Common myeloid progenitor, CD34-positive (primary cell): ENCODE data around the gene ANKRD10. TPM values are rescaled to one million over a fixed set of nuclear protein-coding genes. Genes with fewer than 3 reads are reported as not detected.

Source experiments
- CTCF ChIA-PET: fragments of 350-600 bp; sonication (Branson Sonifier 250); formaldehyde crosslinking; loops from one replicate; lab custom pipeline; 2021; ENCODE audit warnings: antibody characterized with exemption; lab: Charles Lee
- POLR2A ChIA-PET: fragments of 350-600 bp; sonication (Branson Sonifier 250); formaldehyde crosslinking; loops from one replicate; lab custom pipeline; 2021; ENCODE audit warnings: antibody characterized with exemption; lab: Charles Lee
- DNase-seq, 3 donors: peaks; one replicate each; pipeline versions ENCODE4 v3.0.0 to v3.0.0-alpha.2; 2013
- H3K27ac ChIP-seq, 2 experiments: 1 replicate in 1 of 2; 2 replicates in 1 of 2; pipeline ENCODE4 v1.7.0; 2013; ENCODE audit warnings: inconsistent platforms in 2 of 2, low read length in 2 of 2, mild to moderate bottlenecking in 2 of 2, low read depth in 1 of 2, moderate library complexity in 1 of 2; ENCODE audit not compliant: severe bottlenecking in 2 of 2, insufficient read depth in 1 of 2, poor library complexity in 1 of 2
- H3K27me3 ChIP-seq, 5 experiments: replicated peaks in 2 of 5; 1 replicate in 3 of 5; 2 replicates in 2 of 5; pipeline versions ENCODE4 v1.6.1 to v1.7.0; 2013; ENCODE audit warnings: low read length in 4 of 5, mild to moderate bottlenecking in 2 of 5, moderate library complexity in 2 of 5, inconsistent platforms in 1 of 5; ENCODE audit not compliant: insufficient read depth in 5 of 5, control insufficient read depth in 4 of 5
- H3K36me3 ChIP-seq, 4 experiments: 1 replicate in 2 of 4; 2 replicates in 2 of 4; pipeline versions ENCODE4 v1.6.1 to v1.7.0; 2013; ENCODE audit warnings: low read length in 3 of 4, control low read depth in 1 of 4, mild to moderate bottlenecking in 1 of 4; ENCODE audit not compliant: control insufficient read depth in 4 of 4, insufficient read depth in 4 of 4
- H3K4me1 ChIP-seq, 4 experiments: 1 replicate in 3 of 4; 2 replicates in 1 of 4; pipeline versions ENCODE4 v1.6.1 to v1.7.1; 2013; ENCODE audit warnings: low read length in 3 of 4, mild to moderate bottlenecking in 3 of 4, control low read depth in 1 of 4, inconsistent platforms in 1 of 4, moderate library complexity in 1 of 4; ENCODE audit not compliant: control insufficient read depth in 4 of 4, insufficient read depth in 4 of 4; ENCODE audit errors: control extremely low read depth in 1 of 4
- H3K4me3 ChIP-seq, 7 experiments: 1 replicate in 4 of 7; 2 replicates in 3 of 7; pipeline versions ENCODE4 v1.5.1 to v1.7.0; 2013; ENCODE audit warnings: mild to moderate bottlenecking in 7 of 7, low read length in 6 of 7, moderate library complexity in 6 of 7, inconsistent platforms in 2 of 7, low read depth in 2 of 7, control low read depth in 1 of 7; ENCODE audit not compliant: insufficient read depth in 4 of 7, control insufficient read depth in 1 of 7; ENCODE audit errors: extremely low read depth in 1 of 7
- H3K9me3 ChIP-seq, 5 experiments: 1 replicate in 4 of 5; 2 replicates in 1 of 5; pipeline versions ENCODE4 v1.6.1 to v1.7.1; 2013; ENCODE audit warnings: low read length in 4 of 5, mild to moderate bottlenecking in 2 of 5, inconsistent platforms in 1 of 5, low read depth in 1 of 5, moderate library complexity in 1 of 5; ENCODE audit not compliant: control insufficient read depth in 4 of 5, insufficient read depth in 2 of 5; ENCODE audit errors: control extremely low read depth in 1 of 5
- WGBS: methylation state at CpG from one replicate; pipeline ENCODE4 v1.1.5; 2013; ENCODE audit not compliant: insufficient coverage; 5-methylcytosine and 5-hydroxymethylcytosine counted together
- polyA plus RNA-seq: library from polyadenylated mRNA; unstranded; fragments of 120-200 nt; gene quantifications from one replicate; pipeline ENCODE4 v1.2.1, GENCODE V29; 2013

The ANKRD10 gene
- polyA plus RNA-seq = 192 TPM

DNA sequence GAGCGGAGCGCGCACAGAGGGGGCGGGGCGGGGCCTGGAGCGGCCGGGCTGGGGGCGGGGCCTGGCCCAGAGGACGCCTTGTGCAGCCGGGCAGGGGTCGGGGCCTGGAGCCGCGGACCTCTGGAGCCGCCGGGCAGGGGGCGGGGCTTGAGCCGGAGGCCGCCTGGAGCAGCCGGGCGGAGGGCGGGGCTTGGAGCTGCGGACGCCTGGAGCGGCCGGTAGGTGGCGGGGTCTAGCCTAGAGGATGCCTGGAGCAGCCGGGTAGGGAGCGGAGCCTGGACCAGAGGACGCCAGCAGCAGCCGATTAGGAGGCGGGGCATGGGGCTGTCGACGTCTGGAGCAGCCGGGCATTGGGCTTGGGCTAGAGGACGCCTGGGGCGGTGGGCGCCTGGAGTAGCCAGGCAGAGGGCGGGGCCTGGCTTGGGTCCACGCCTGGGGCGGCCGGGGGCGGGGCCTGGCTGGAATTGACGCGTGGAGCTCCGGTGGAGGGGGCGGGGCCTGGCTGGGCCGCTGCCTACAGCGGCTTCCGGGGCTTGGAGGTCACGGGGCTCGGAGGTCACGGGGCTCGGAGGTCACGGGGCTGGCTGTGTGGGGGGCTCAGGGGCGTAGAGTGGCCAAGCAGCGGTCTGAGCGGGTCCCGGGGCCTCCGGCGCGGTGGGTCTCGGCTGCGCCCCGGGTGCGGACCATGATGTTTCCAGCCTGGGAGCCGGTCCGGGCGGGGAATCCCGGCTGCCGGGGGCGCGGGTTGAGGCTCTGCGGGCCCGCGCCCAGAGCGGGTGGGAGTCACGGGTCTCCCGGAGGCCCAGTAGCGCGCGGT, at the start of gene ANKRD10:
Gene ANKRD10 (minus strand): TSS at position 13 of the 817 bp plus-strand sequence. CDS start 135 bp downstream, outside the sequence.
- no peaks in the 10 kb centered on the region for H3K27me3 ChIP-seq
- H3K9me3 ChIP-seq = no peaks in the 10 kb centered on the region
- H3K4me1 ChIP-seq = peaks cover 21 to 36% (median 26%) of the 10 kb centered on the region in 4 experiments
- WGBS = 0% methylated on average over 68 of the region's 81 CpGs
- ChIA-PET CTCF (interaction anchor here (0.7 to 2.5 kb wide), 4 partner anchors 9 to 204 kb away, joined by 3 to 8 read pairs (median 4); no protein-coding TSS in a partner anchor), POLR2A (interaction anchor here (0.6 to 1.8 kb wide), 3 partner anchors 11 to 332 kb away, joined by 4 to 6 read pairs (median 5); no protein-coding TSS in a partner anchor)
- H3K27ac ChIP-seq = peak within 1 kb of the TSS; percentile 80 to 91
- H3K36me3 ChIP-seq = peaks cover 0 to 13% (median 4%) of the 10 kb centered on the region in 4 experiments
- peak; percentile 97 to 99 (median 98) for DNase-seq
- peak within 1 kb of the TSS; percentile 86 to 100 (median 92) for H3K4me3 ChIP-seq

DNA sequence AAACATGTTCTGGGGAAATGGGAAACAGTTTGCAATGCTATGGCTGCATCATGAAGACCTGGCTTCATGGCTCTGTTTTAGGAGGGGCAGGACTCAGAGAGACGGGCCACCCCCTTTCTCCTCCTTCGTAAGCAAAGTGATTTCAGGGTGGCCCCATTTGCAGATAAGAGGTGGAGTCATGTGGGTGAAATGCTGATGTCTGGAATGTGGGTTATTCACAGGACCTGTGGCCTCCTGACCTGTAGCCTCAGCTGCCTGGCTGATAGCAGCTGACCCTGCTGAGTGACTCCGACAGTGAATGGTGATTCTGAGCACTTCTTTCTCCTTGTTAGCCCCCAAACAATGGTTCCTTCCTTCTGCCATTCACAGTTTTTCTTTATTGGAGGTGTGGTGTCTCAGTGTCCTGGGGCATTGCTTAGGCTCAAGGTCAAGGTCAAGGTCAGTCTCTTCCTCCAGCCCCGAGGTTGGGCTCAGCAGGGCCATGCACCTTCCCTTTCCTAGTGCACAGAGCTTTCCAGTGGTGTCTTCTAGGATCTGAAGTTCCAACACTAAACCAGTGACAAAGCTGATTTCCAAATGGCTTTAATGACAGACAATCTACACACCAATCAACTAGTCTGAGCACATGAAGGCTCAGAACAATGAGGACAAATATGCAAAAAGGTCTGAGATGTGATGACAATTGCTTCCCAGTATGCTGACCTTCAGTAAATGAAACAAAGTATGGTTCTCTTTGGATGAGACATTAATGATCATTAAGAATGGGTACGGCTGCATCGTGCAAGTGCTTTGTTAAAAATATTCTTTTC, 49.6 kb upstream of the ANKRD10 start:
- no peaks in the 10 kb centered on the region for H3K4me1 ChIP-seq
- CTCF ChIA-PET = interaction anchor here (0.7 kb wide), 1 partner anchor 311 kb away, joined by 3 read pairs; no protein-coding TSS in a partner anchor
- no peak overlapping the region for H3K27ac ChIP-seq
- H3K9me3 ChIP-seq = peaks cover 0 to 33% (median 16%) of the 10 kb centered on the region in 5 experiments
- H3K4me3 ChIP-seq = no peak overlapping the region
- no peak for DNase-seq
- no peaks in the 10 kb centered on the region for H3K36me3 ChIP-seq
- WGBS = 100% methylated on average over 4 of the region's 6 CpGs
- POLR2A ChIA-PET = no interaction called here
- H3K27me3 ChIP-seq = peaks cover 0 to 6% (median 0%) of the 10 kb centered on the region in 5 experiments

DNA sequence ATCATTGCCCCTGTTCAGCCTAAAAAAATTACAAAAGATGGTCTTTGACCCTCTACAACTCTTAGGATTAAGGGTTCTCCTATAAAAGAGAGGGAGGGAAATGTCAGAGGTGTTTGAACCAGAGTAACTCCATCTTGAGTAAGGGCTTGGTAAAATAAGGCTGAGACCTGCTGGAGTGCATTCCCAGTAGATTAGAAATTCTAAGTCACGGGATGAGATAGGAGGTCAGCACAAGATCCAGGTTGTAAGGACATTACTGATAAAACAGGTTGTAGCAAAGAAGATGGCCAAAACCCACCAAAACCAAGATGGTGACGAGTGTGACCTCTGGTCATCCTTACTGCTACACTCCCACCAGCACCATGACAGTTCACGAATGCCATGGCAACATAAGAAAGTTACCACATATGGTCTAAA, 48.7 kb upstream of the ANKRD10 start:
- ChIA-PET CTCF (interaction anchor here (0.7 kb wide), 1 partner anchor 312 kb away, joined by 3 read pairs; no protein-coding TSS in a partner anchor), POLR2A (no interaction called here)
- Histone ChIP-seq H3K27me3 (peaks cover 0 to 2% (median 0%) of the 10 kb centered on the region in 5 experiments), H3K9me3 (peaks cover 0 to 33% (median 16%) of the 10 kb centered on the region in 5 experiments), H3K4me1 (no peaks in the 10 kb centered on the region), H3K4me3 (no peak overlapping the region), H3K27ac (no peak overlapping the region), H3K36me3 (no peaks in the 10 kb centered on the region)
- WGBS = 100% methylated on average over 1 of the region's 3 CpGs
- DNase-seq = no peak

DNA sequence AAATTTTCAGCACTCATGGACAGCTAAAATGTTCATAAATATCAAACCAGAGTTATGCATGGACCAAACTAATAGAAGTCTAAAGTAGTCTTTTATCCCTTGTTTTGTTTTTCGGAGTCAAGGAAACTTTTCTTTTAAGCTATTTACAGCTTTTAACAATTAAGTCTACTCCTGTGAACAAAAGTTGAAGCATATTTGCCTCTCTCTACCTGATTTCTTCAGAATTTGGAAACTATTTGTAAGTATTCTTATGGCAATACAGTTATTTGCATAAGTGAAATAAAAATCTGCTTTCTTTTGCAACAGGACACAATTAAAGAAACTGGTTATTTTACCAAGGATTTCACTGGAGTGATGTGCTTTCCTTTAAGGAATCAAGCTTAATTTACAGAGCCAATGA, 47.1 kb upstream of the ANKRD10 start:
- Histone ChIP-seq H3K27me3 (peaks cover 0 to 2% (median 0%) of the 10 kb centered on the region in 5 experiments), H3K4me3 (no peak overlapping the region), H3K27ac (no peak overlapping the region), H3K4me1 (no peaks in the 10 kb centered on the region), H3K36me3 (no peaks in the 10 kb centered on the region), H3K9me3 (peaks cover 0 to 32% (median 18%) of the 10 kb centered on the region in 5 experiments)
- ChIA-PET CTCF (interaction anchor here (1.7 kb wide), 1 partner anchor 24 kb away, joined by 4 read pairs; no protein-coding TSS in a partner anchor), POLR2A (no interaction called here)
- no CpG with 5 or more reads among the region's 1 CpG for whole genome bisulfite sequencing
- no peak for DNase-seq

DNA sequence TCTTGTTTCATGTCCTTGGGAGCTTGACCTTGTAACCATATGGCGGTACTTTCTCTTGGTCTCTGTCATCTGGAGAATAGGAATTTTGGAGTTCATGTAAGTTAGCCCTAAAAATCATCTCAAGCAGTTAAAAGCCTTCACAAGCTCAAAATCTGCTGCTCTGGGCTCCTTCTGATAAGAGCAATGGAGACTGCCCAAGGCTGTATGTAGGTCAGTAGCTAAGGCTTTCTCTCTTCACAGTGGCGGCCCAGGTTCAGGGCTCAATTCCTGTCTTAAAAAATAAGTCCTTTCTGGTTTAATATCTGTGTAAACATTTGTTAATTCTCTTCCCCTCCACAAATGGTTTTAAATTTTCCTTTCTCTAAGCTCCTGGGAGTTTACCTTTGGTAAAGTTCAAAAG, 45.3 kb upstream of the ANKRD10 start:
- WGBS = 100% methylated on average over 1 of the region's 2 CpGs
- no peak for DNase-seq
- CTCF ChIA-PET = no interaction called here

DNA sequence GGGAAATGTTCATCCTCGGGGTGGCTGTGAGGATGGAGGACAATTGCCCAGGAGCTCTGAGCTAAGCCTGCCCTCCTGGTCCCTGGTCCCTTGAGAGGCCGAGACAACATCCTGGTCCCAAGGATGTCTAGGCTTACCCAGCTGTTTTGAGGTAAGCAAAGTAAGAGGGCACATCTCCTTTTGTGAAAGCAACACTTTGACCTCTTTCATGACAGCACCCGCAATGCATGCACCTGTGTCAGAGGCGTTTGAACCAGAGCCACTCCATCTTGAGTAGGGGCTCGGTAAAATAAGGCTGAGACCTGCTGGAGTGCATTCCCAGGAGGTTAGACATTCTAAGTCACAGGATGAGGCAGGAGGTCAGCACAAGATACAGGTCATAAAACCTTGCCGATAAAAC, 43.1 kb upstream of the ANKRD10 start:
- H3K4me1 ChIP-seq = no peaks in the 10 kb centered on the region
- peaks cover 0 to 13% (median 3%) of the 10 kb centered on the region in 5 experiments for H3K9me3 ChIP-seq
- 94% methylated on average over 4 of the region's 6 CpGs for WGBS
- ChIA-PET POLR2A (no interaction called here), CTCF (no interaction called here)
- no peak overlapping the region for H3K27ac ChIP-seq
- no peak overlapping the region for H3K4me3 ChIP-seq
- no peaks in the 10 kb centered on the region for H3K36me3 ChIP-seq
- peaks cover 0 to 2% (median 0%) of the 10 kb centered on the region in 5 experiments for H3K27me3 ChIP-seq
- DNase-seq = no peak

More for the DNA sequence above, 45.3 kb upstream of the ANKRD10 start:
- Histone ChIP-seq H3K27me3 (peaks cover 0 to 2% (median 0%) of the 10 kb centered on the region in 5 experiments), H3K27ac (no peak overlapping the region), H3K4me1 (no peaks in the 10 kb centered on the region), H3K9me3 (peaks cover 0 to 19% (median 10%) of the 10 kb centered on the region in 5 experiments), H3K4me3 (no peak overlapping the region), H3K36me3 (no peaks in the 10 kb centered on the region)
- POLR2A ChIA-PET = no interaction called here
